Measurements from ENCODE around the gene COPS4. TPM values are rescaled to one million over a fixed set of nuclear protein-coding genes. Genes with fewer than 3 reads are reported as not detected.
"Not testable (repeated sequence)": the region's sequence is repeated elsewhere in the genome, so short reads cannot be mapped to it uniquely, and the experiment has no call there.

Gene COPS4
- total RNA-seq, 2 experiments from 2014 or later = 26.0 to 27.6 TPM

DNA sequence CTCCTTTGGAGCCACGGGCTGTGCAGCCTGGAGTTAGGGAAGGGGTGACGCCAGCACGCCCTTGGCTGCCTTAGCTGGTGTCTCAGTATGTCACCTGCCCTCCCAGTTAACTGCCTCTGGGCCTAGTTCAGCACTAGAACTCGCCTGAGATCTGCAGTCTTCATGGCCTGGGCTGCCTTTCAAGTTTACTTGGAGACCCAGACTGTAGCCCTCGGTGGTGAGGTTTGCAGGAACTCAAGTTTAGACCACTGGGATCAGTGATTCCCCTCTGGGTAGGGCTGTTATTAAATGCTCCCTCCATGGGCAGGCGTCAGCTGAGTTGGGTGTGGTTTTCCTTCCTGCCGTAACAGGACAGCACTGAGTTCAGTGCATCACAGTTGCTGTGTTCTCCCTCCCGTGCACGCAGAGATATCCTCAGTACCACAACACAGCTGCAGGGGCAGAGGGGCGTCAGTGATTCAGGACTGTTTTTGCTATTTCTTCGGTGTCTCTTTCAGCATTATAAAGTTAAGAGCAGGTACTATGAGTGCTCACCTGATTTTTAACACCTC, 49.0 kb downstream of the COPS4 start:
- POLR2A ChIA-PET = interaction anchor here (0.6 to 3.4 kb wide), 18 partner anchors 8 to 655 kb away, joined by 3 to 28 read pairs (median 7); partner anchors contain the start of genes COPS4, COQ2 and PLAC8
- Mint-ChIP-seq H3K4me3 (peak overlapping the region; percentile 60), H3K36me3 (ENCODE audit: low read depth) (peaks cover 51% of the 10 kb centered on the region), H3K4me1 (ENCODE audit: low read depth) (peaks cover 57% of the 10 kb centered on the region), H3K27me3 (no peaks in the 10 kb centered on the region), H3K27ac (peak overlapping the region; percentile 99), H3K9me3 (peaks cover 2% of the 10 kb centered on the region)
- Histone ChIP-seq H3K9me3 (ENCODE audit: control insufficient read depth in 1 of 2, insufficient read depth in 1 of 2, low read length in 2 of 2) (no peaks in the 10 kb centered on the region), H3K27ac (ENCODE audit: low read depth in 1 of 2, low read length in 2 of 2) (peak overlapping the region; percentile 22 to 69), H3K27me3 (ENCODE audit: control insufficient read depth in 1 of 2, insufficient read depth in 2 of 2, low read length in 2 of 2) (no peaks in the 10 kb centered on the region), H3K36me3 (ENCODE audit: insufficient read depth, low read length) (peaks cover 23% of the 10 kb centered on the region), H3K4me1 (ENCODE audit: insufficient read depth, low read length) (peaks cover 28% of the 10 kb centered on the region), H3K4me3 (ENCODE audit: low read length) (no peak overlapping the region)
- DNase-seq (peak in 12 of 14 experiments; percentile 28 to 90 (median 66)), ATAC-seq (ENCODE audit: poor library complexity) (peak; percentile 98)
- intact Hi-C loops (cut with DNase I, micrococcal nuclease) = loop anchor here (1.0 to 2.0 kb wide), 3 partner anchors 21 to 128 kb away; no protein-coding TSS in a partner anchor
- CTCF ChIA-PET = interaction anchor here (0.6 to 3.0 kb wide), 20 partner anchors 8 to 200 kb away, joined by 3 to 11 read pairs (median 6); partner anchors contain the start of genes COQ2 and PLAC8
- TF ChIP-seq, protein P1, sequence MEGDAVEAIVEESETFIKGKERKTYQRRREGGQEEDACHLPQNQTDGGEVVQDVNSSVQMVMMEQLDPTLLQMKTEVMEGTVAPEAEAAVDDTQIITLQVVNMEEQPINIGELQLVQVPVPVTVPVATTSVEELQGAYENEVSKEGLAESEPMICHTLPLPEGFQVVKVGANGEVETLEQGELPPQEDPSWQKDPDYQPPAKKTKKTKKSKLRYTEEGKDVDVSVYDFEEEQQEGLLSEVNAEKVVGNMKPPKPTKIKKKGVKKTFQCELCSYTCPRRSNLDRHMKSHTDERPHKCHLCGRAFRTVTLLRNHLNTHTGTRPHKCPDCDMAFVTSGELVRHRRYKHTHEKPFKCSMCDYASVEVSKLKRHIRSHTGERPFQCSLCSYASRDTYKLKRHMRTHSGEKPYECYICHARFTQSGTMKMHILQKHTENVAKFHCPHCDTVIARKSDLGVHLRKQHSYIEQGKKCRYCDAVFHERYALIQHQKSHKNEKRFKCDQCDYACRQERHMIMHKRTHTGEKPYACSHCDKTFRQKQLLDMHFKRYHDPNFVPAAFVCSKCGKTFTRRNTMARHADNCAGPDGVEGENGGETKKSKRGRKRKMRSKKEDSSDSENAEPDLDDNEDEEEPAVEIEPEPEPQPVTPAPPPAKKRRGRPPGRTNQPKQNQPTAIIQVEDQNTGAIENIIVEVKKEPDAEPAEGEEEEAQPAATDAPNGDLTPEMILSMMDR (IDR thresholded peaks at IDR 0.05) = peak; percentile 53

DNA sequence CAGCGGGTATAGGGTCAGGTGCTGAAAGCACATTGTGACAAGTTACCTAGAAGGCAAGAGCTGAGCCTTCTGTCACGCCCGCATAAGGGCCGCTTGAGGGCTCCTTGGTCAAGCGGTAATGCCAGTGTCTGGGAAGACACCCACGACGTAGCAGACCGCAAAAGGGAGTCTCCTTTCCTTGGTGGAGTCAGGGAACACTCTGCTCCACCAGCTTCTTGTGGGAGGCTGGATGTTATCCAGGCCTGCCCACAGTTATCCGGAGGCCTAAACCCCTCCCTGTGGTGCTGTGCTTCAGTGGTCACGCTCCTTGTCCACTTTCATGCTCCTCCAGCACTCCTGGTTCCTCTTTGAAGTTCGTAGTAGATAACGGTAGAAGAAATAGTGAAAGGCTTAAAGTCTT, 50.0 kb downstream of the COPS4 start:
- CTCF ChIA-PET = interaction anchor here (1.2 to 3.0 kb wide), 11 partner anchors 8 to 177 kb away, joined by 4 to 11 read pairs (median 7); partner anchors contain the start of gene PLAC8
- intact Hi-C loops (cut with DNase I, micrococcal nuclease) = loop anchor here (1.0 to 2.0 kb wide), 3 partner anchors 20 to 127 kb away; no protein-coding TSS in a partner anchor
- H3K27me3 ChIP-seq (ENCODE audit: control insufficient read depth in 1 of 2, insufficient read depth in 2 of 2, low read length in 2 of 2); H3K9me3 ChIP-seq (ENCODE audit: control insufficient read depth in 1 of 2, insufficient read depth in 1 of 2, low read length in 2 of 2); H3K9me3 Mint-ChIP-seq; H3K27me3 Mint-ChIP-seq; DNase-seq; H3K4me3 ChIP-seq (ENCODE audit: low read length); H3K4me3 Mint-ChIP-seq; ATAC-seq (ENCODE audit: poor library complexity); H3K27ac ChIP-seq (ENCODE audit: low read depth in 1 of 2, low read length in 2 of 2): not testable (repeated sequence)
- Mint-ChIP-seq H3K36me3 (ENCODE audit: low read depth) (peaks cover 61% of the 10 kb centered on the region), H3K27ac (peak overlapping the region; percentile 72), H3K4me1 (ENCODE audit: low read depth) (peaks cover 63% of the 10 kb centered on the region)
- Histone ChIP-seq H3K36me3 (ENCODE audit: insufficient read depth, low read length) (peaks cover 33% of the 10 kb centered on the region), H3K4me1 (ENCODE audit: insufficient read depth, low read length) (peaks cover 28% of the 10 kb centered on the region)
- POLR2A ChIA-PET = interaction anchor here (0.8 to 3.4 kb wide), 12 partner anchors 10 to 199 kb away, joined by 3 to 28 read pairs (median 10); partner anchors contain the start of genes COPS4, COQ2 and PLAC8

DNA sequence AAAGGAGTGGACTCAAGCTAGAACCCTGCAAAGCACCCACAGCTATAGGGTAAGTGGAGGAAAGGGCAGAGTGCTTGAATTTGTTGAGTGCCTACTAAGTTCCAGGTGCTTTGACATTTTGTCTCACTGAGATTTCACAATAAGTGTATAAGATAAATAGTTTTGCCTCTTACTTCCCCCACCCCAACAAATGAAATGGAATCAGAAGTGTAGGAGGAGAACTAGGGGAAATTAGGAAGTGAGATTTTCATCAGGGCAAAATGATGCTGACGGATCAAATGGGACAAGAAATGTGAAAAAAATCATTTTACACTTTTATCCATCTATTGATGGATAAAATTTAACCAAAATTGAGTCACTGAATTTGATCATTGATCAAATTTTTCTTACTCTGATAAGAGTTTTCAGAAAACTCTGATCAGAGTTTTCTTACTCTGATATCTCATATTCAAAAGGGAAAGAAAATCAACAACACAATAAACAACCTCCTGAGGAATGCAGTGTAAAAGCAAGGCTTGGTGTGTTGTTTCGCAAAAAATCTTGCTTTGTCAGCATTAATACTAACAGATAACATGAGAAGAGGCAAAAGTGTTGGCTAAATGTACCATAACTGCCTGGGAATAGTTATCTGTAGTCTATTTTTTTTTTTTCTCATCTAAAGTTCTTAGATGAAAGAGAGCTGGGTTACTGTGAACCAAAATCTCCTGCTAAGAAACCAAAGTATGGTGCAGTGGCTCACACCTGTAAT, 54.6 kb downstream of the COPS4 start:
- Mint-ChIP-seq H3K4me1 (ENCODE audit: low read depth) (peaks cover 60% of the 10 kb centered on the region), H3K4me3 (no peak overlapping the region), H3K9me3 (no peaks in the 10 kb centered on the region), H3K27me3 (no peaks in the 10 kb centered on the region), H3K36me3 (ENCODE audit: low read depth) (peaks cover 93% of the 10 kb centered on the region), H3K27ac (peak overlapping the region; percentile 78)
- TF ChIP-seq, protein P1 (IDR thresholded peaks at IDR 0.05) = no peak
- ChIA-PET CTCF (interaction anchor here (0.6 to 0.8 kb wide), 2 partner anchors 21 to 757 kb away, joined by 3 to 5 read pairs; no protein-coding TSS in a partner anchor), POLR2A (interaction anchor here (1.0 to 1.2 kb wide), 2 partner anchors 21 to 190 kb away, joined by 3 read pairs; no protein-coding TSS in a partner anchor)
- no peaks in the 10 kb centered on the region for H3K27me3 ChIP-seq (ENCODE audit: control insufficient read depth in 1 of 2, insufficient read depth in 2 of 2, low read length in 2 of 2)
- H3K4me1 ChIP-seq (ENCODE audit: insufficient read depth, low read length) = peaks cover 8% of the 10 kb centered on the region
- DNase-seq (no peak), ATAC-seq (ENCODE audit: poor library complexity) (no peak)
- no peaks in the 10 kb centered on the region for H3K9me3 ChIP-seq (ENCODE audit: control insufficient read depth in 1 of 2, insufficient read depth in 1 of 2, low read length in 2 of 2)
- no peak overlapping the region for H3K4me3 ChIP-seq (ENCODE audit: low read length)
- peaks cover 75% of the 10 kb centered on the region for H3K36me3 ChIP-seq (ENCODE audit: insufficient read depth, low read length)
- H3K27ac ChIP-seq (ENCODE audit: low read depth in 1 of 2, low read length in 2 of 2) = no peak overlapping the region
- intact Hi-C loops (cut with DNase I, micrococcal nuclease) = no loop called here

Data from CD4-positive, alpha-beta T cell (primary cell).